B cell (primary cell): ENCODE results near the gene NUFIP1. TPM values are rescaled to one million over a fixed set of nuclear protein-coding genes. Genes with fewer than 3 reads are reported as not detected.
"Not testable (repeated sequence)": the region's sequence is repeated elsewhere in the genome, so short reads cannot be mapped to it uniquely, and the experiment has no call there.

Source experiments
- ATAC-seq: fragments of 200-7000 bp; cut with Tn5 transposase; one replicate; pipeline ENCODE4 v1.10.0; 2021; ENCODE audit warnings: low read depth, mild to moderate bottlenecking, moderate number of reproducible peaks, moderate library complexity
- CTCF ChIA-PET: fragments of 350-600 bp; sonication (Branson Sonifier 250); formaldehyde crosslinking; loops from one replicate; lab custom pipeline; 2021; ENCODE audit warnings: antibody characterized with exemption, inconsistent platforms; lab: Charles Lee
- POLR2A ChIA-PET: fragments of 350-600 bp; sonication (Branson Sonifier 250); formaldehyde crosslinking; loops from one replicate; lab custom pipeline; 2021; ENCODE audit warnings: antibody characterized with exemption; lab: Charles Lee
- DNase-seq: peaks from one replicate; pipeline ENCODE4 v3.0.0; 2013
- H2AFZ ChIP-seq: 2 replicates; pipeline ENCODE4 v1.6.1; 2012; ENCODE audit warnings: mild to moderate bottlenecking, low read depth, low read length; ENCODE audit not compliant: insufficient read depth, poor library complexity, severe bottlenecking
- H3K27ac ChIP-seq, 2 donors: 1 replicate in 1 of 2; 2 replicates in 1 of 2; pipeline ENCODE4 v1.5.1; 2012 to 2013; ENCODE audit warnings: low read length in 2 of 2, mild to moderate bottlenecking in 2 of 2, moderate library complexity in 1 of 2
- H3K27me3 ChIP-seq, 4 experiments: fragments of 200-600 bp in 1 of 4; sonication (generic) in 1 of 4; replicated peaks in 1 of 4; 1 replicate in 2 of 4; 2 replicates in 2 of 4; pipeline versions ENCODE4 v1.6.1 to v1.7.0; 2013 to 2016; ENCODE audit warnings: low read length in 3 of 4, mild to moderate bottlenecking in 2 of 4, mixed read lengths in 1 of 4, moderate library complexity in 1 of 4; ENCODE audit not compliant: insufficient read depth in 4 of 4, control insufficient read depth in 3 of 4; ENCODE audit errors: control extremely low read depth in 1 of 4
- H3K36me3 ChIP-seq, 2 experiments: replicated peaks in 1 of 2; 1 replicate in 1 of 2; 2 replicates in 1 of 2; pipeline versions ENCODE4 v1.6.1 to v1.7.1; 2013; ENCODE audit warnings: low read length in 1 of 2; ENCODE audit not compliant: insufficient read depth in 2 of 2, control insufficient read depth in 1 of 2; ENCODE audit errors: control extremely low read depth in 1 of 2, extremely low read depth in 1 of 2
- H3K4me1 ChIP-seq, 2 donors: fragments of 200-600 bp in 1 of 2; sonication (generic) in 1 of 2; 1 replicate in 1 of 2; 2 replicates in 1 of 2; pipeline versions ENCODE4 v1.5.1 to v1.6.1; 2013 to 2017; ENCODE audit warnings: low read length in 2 of 2; ENCODE audit not compliant: control insufficient read depth in 2 of 2, insufficient read depth in 2 of 2
- H3K4me2 ChIP-seq: replicated peaks from 2 replicates; pipeline ENCODE3; 2012; ENCODE audit warnings: mild to moderate bottlenecking, low read depth, low read length; ENCODE audit not compliant: poor library complexity, severe bottlenecking
- H3K4me3 ChIP-seq, 5 experiments: fragments of 200-600 bp in 1 of 5; sonication (generic) in 1 of 5; 1 replicate in 3 of 5; 2 replicates in 2 of 5; pipeline versions ENCODE4 v1.5.1 to v1.7.0; 2011 to 2016; ENCODE audit warnings: low read length in 4 of 5, mild to moderate bottlenecking in 4 of 5, low read depth in 2 of 5, control low read depth in 1 of 5, moderate library complexity in 1 of 5; ENCODE audit not compliant: insufficient read depth in 1 of 5; ENCODE audit errors: control extremely low read depth in 1 of 5, extremely low read depth in 1 of 5
- H3K79me2 ChIP-seq: fragments of 200-600 bp; sonication (generic); one replicate; pipeline ENCODE4 v1.6.0; 2016; ENCODE audit warnings: low read length; ENCODE audit not compliant: control insufficient read depth, insufficient read depth
- H3K9ac ChIP-seq: fragments of 200-600 bp; sonication (generic); 2 replicates; pipeline ENCODE4 v1.6.1; 2017; ENCODE audit warnings: mild to moderate bottlenecking, low read length, moderate library complexity
- H3K9me3 ChIP-seq, 3 donors: one replicate each; pipeline versions ENCODE4 v1.6.1 to v1.7.1; 2013; ENCODE audit warnings: low read length in 2 of 3; ENCODE audit not compliant: control insufficient read depth in 2 of 3, insufficient read depth in 1 of 3; ENCODE audit errors: control extremely low read depth in 1 of 3
- H4K20me1 ChIP-seq: 2 replicates; pipeline ENCODE4 v1.6.0; 2012; ENCODE audit warnings: mild to moderate bottlenecking, low read length; ENCODE audit not compliant: insufficient read depth, control insufficient read depth, poor library complexity, severe bottlenecking
- H3K27ac Mint-ChIP-seq: one replicate; pipeline ENCODE4 v1.8.0; 2021; ENCODE audit warnings: mixed read lengths
- H3K27me3 Mint-ChIP-seq: one replicate; pipeline ENCODE4 v1.8.0; 2021; ENCODE audit warnings: mixed read lengths
- H3K4me1 Mint-ChIP-seq: one replicate; pipeline ENCODE4 v1.8.0; 2021; ENCODE audit warnings: mixed read lengths
- H3K4me3 Mint-ChIP-seq: one replicate; pipeline ENCODE4 v1.8.0; 2021; ENCODE audit warnings: mixed read lengths
- H3K9me3 Mint-ChIP-seq: one replicate; pipeline ENCODE4 v1.8.0; 2022; ENCODE audit warnings: mixed read lengths; ENCODE audit not compliant: insufficient read depth
- EZH2 ChIP-seq: IDR thresholded peaks from 2 replicates; pipeline ENCODE4 v1.6.1; 2012; ENCODE audit warnings: borderline replicate concordance, low read depth, mild to moderate bottlenecking, moderate library complexity, low read length; ENCODE audit not compliant: insufficient read depth, poor library complexity, severe bottlenecking
- WGBS: methylation state at CpG from one replicate; pipeline ENCODE4 v1.1.5; 2013; ENCODE audit warnings: missing lambda C conversion rate; ENCODE audit not compliant: insufficient coverage; 5-methylcytosine and 5-hydroxymethylcytosine counted together
- intact Hi-C: fragments of 100-400 bp; cut with micrococcal nuclease; formaldehyde crosslinking; loops from one replicate; pipeline ENCODE4 v1.10.0; 2022
- polyA plus RNA-seq: library from polyadenylated mRNA; depleted of rRNA; stranded (reverse); fragments of >200 nt; gene quantifications from 2 replicates; pipeline ENCODE4 v1.2.3, GENCODE V29; 2012
- total RNA-seq, 2 donors: library from RNA; stranded (reverse); fragments of 120-200 nt in 1 of 2; gene quantifications; 1 replicate in 1 of 2; 2 replicates in 1 of 2; pipeline versions ENCODE4 v1.2.3 to v1.2.4, GENCODE V29; 2013 to 2022
- TF ChIP-seq, protein P1 (sequence below): fragments of 200-600 bp; IDR thresholded peaks from one replicate; pipeline ENCODE4 v1.8.0; 2022; ENCODE audit warnings: antibody characterized with exemption, mild to moderate bottlenecking

The NUFIP1 gene
- total and polyA plus RNA-seq, 2 donors (not counting 1 experiment from before 2014, with no cell fraction given), result 2.2 to 4.7 TPM

DNA sequence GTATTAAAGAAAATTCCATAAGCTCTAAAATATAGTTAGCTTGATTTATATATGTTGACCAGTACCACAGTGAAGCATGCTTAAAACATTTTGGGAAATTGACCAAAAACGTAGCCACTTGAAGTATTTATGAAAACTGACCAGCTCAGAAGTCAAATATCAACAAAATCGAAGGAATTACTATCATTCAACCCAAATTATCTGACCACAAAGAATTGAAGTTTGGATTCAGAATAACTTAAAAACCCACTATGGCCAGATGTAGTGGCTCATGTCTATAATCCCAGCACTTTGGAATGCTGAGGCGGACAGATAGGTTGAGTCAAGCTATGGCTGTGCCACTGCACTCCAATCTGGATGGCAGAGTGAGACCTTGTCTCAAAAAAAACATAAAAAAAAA lies 32.0 kb upstream of the NUFIP1 start:
- WGBS, result no CpG with 5 or more reads among the region's 3 CpGs
- DNase-seq (no peak), ATAC-seq (no peak)
- intact Hi-C loops, result no loop called here
- no peak overlapping the region for H3K9ac ChIP-seq
- no peaks in the 10 kb centered on the region for H3K79me2 ChIP-seq
- no peaks in the 10 kb centered on the region for H3K4me1 Mint-ChIP-seq
- ChIA-PET POLR2A (no interaction called here), CTCF (interaction anchor here (1.5 kb wide), 1 partner anchor 25 kb away, joined by 4 read pairs; no protein-coding TSS in a partner anchor)
- no peak overlapping the region for H3K4me3 ChIP-seq
- H4K20me1 ChIP-seq, result no peaks in the 10 kb centered on the region
- H3K27ac ChIP-seq, result no peak overlapping the region
- no peaks in the 10 kb centered on the region for H3K27me3 ChIP-seq
- no peak for TF ChIP-seq EZH2
- TF ChIP-seq, protein P1, sequence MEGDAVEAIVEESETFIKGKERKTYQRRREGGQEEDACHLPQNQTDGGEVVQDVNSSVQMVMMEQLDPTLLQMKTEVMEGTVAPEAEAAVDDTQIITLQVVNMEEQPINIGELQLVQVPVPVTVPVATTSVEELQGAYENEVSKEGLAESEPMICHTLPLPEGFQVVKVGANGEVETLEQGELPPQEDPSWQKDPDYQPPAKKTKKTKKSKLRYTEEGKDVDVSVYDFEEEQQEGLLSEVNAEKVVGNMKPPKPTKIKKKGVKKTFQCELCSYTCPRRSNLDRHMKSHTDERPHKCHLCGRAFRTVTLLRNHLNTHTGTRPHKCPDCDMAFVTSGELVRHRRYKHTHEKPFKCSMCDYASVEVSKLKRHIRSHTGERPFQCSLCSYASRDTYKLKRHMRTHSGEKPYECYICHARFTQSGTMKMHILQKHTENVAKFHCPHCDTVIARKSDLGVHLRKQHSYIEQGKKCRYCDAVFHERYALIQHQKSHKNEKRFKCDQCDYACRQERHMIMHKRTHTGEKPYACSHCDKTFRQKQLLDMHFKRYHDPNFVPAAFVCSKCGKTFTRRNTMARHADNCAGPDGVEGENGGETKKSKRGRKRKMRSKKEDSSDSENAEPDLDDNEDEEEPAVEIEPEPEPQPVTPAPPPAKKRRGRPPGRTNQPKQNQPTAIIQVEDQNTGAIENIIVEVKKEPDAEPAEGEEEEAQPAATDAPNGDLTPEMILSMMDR, result no peak
- H2AFZ ChIP-seq, result no peak overlapping the region
- H3K36me3 ChIP-seq, result peaks cover 15 to 42% of the 10 kb centered on the region in 2 experiments
- no peak overlapping the region for H3K4me3 Mint-ChIP-seq
- H3K9me3 Mint-ChIP-seq, result no peaks in the 10 kb centered on the region
- H3K27me3 Mint-ChIP-seq, result no peaks in the 10 kb centered on the region
- no peaks in the 10 kb centered on the region for H3K4me1 ChIP-seq
- H3K27ac Mint-ChIP-seq, result no peak overlapping the region
- no peak overlapping the region for H3K4me2 ChIP-seq
- peaks cover 0 to 1% (median 0%) of the 10 kb centered on the region in 3 donors for H3K9me3 ChIP-seq

DNA sequence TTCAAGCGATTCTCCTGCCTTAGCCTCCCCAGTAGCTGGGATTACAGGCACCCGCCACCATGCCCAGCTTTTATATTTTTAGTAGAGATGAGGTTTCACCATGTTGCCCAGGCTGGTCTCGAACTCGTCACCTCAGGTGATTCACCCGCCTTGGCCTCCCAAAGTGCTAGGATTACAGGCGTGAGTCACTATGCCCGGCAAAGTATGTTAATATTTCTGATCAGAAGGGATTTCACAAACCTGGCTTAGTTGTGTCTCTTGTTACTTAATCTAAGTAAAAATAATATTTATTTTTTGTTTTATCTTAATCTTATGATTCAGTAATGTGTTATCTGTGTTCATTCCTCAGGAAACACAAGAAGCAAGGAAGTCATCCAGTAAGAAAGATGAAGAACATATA lies 30.7 kb upstream of the NUFIP1 start:
- H3K27ac Mint-ChIP-seq, H3K79me2 ChIP-seq, H3K4me3 Mint-ChIP-seq, H3K27me3 Mint-ChIP-seq, H3K4me1 ChIP-seq, H3K4me2 ChIP-seq, intact Hi-C loops, H3K9ac ChIP-seq, H3K9me3 ChIP-seq, ATAC-seq, H3K9me3 Mint-ChIP-seq, H2AFZ ChIP-seq, H3K4me3 ChIP-seq, DNase-seq, H3K27me3 ChIP-seq, H4K20me1 ChIP-seq, H3K27ac ChIP-seq, CTCF ChIA-PET, H3K4me1 Mint-ChIP-seq: not testable (repeated sequence)
- POLR2A ChIA-PET, result interaction anchor here (0.7 kb wide), 1 partner anchor 35 kb away, joined by 3 read pairs; no protein-coding TSS in a partner anchor
- 100% methylated on average over 3 of the region's 7 CpGs for WGBS
- peaks cover 14 to 48% of the 10 kb centered on the region in 2 experiments for H3K36me3 ChIP-seq
